Activated CD4-positive, alpha-beta T cell treated with anti-CD3 and anti-CD28 coated beads for 4 hours (primary cell): Measurements from ENCODE around the gene YIF1A.
"Not testable (repeated sequence)": the region's sequence is repeated elsewhere in the genome, so short reads cannot be mapped to it uniquely, and the experiment has no call there.

Experiments used
- DNase-seq, 2 donors: peaks; one replicate each; pipeline ENCODE4 v3.0.0-alpha.2; 2020

Gene YIF1A

DNA sequence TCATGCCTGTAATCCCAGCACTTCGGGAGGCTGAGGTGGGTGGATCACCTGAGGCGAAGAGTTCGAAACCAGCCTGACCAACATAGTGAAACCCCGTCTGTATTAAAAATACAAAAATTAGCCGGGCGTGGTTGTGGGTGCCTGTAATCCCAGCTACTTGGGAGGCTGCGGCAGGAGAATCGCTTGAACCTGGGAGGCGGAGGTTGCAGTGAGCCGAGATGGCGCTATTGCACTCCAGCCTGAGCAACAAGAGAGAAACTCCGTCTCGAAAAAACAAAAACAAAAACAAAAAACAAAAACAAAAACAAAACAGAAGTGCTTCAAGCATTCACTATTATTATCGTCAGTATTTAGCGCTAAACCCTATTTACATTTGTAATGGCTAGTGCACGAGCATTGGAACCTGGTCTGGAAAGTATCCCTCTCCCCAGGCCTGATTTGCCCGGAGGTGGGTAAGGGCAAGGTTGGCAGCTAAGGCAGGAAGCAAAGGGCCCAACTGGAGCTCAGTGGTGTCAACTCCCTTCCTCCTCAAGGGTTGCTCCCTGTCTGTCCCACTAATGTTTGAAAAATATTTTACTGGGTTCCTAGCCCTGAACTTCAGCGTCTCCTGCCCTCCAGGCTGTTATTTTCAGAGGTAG lies 22.0 kb upstream of the YIF1A start:
- DNase-seq, result not testable (repeated sequence)

- DNase-seq, result no peak
These were observed 21.4 kb upstream of the YIF1A start for GRCh38 chr11:66310324-66310723.

DNA sequence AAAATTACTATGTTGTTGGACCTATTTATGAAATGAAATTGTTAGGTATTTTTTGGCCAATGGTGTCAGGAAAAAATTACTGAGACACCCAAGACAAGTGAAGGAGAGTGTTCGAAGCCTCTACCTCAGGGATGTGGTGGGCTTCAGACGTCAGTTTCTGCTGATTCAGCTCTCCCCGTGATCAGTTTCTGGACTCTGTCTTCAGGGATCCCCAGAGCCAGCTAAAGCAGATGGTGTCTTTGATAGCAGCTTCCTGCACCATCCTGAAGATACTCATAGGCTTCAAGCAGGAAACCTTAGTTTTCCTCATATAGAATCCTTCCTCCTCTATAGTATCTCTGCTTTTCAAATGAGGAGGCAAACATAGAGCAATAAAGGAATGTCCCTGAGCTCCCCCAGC lies 20.5 kb upstream of the YIF1A start:
- DNase-seq, result no peak

DNA sequence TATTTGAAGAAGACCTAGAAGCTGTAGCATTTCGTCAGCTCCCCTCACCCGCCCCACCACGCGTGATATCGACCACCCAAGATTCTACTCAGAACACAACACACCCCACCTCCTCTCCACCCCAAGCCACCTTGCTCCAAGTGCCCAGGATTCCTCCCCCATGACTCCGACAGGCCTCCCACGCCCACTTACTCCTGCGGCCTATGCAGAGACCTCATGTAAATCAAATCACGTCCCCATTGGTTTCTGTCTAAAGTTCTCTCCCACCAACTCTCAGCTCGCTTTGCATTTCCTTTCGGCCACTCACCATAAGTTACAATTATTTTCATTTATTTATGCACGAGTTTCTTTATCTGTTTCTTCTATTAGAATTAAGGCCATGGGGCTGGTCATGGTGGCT lies 13.7 kb upstream of the YIF1A start:
- DNase-seq, result no peak

GRCh38 chr11:66299186-66299585 lies 10.2 kb upstream of the YIF1A start:
- DNase-seq, result no peak

DNA sequence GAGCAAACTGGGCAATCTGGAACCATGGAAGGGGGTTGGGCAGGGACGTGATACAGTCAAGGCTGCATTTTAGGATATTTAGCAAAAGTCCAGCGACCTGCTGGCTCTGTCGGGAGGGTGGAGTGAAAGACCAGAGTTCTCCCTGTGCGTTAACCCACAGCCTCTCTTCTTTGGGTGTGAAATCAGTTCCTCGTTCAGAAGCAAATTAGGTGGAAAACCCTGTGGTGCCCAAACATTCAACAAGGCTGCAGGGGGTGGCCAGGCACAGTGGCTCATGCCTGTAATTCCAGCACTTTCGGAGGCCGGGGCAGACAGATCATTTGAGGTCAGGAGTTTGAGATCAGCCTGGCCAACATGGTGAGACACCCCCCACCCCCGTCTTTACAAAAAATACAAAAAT lies 8.7 kb upstream of the YIF1A start:
- DNase-seq, result no peak

DNA sequence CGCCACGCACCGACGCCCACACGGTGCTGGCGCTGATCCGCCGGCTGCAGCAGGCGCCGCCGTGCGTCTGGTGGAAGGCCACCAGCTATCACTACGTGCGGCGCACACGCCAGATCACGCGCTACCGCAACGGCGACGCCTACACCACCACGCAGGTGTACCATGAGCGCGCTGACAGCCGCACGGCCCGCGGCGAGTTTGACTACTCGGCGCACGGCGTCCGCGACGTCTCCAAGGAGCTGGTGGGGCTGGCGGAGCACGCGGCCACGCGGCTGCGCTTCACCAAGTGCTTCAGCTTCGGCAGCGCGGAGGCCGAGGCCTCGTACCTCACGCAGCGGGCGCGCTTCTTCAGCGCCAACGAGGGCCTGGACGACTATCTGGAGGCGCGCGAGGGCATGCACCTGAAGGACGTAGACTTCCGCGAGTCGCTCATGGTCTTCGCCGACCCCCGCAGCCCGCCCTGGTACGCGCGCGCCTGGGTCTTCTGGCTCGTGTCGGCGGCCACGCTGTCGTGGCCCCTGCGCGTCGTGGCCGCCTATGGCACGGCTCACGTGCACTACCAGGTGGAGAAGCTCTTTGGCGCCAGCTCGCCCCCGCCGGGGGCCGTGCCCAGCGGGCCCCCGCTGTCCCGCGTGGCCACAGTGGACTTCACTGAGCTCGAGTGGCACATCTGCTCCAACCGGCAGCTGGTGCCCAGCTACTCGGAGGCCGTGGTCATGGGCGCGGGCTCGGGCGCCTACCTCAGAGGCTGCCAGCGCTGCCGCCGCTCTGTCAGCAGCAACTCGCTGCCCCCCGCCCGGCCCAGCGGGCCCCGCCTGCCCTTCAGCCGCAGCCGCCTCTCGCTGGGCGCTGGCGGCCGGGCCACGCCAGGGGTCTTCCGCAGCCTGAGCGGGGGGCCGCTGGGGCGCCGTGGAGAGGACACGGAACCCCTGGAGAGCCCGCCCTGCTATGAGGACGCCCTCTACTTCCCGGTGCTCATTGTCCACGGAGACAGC lies 6.0 kb upstream of the YIF1A start:
- DNase-seq, result no peak

GRCh38 chr11:66293777-66294625 lies 5.1 kb upstream of the YIF1A start:
- DNase-seq, result no peak

- DNase-seq, result no peak
These were observed 4.4 kb upstream of the YIF1A start for GRCh38 chr11:66293352-66293751.

DNA sequence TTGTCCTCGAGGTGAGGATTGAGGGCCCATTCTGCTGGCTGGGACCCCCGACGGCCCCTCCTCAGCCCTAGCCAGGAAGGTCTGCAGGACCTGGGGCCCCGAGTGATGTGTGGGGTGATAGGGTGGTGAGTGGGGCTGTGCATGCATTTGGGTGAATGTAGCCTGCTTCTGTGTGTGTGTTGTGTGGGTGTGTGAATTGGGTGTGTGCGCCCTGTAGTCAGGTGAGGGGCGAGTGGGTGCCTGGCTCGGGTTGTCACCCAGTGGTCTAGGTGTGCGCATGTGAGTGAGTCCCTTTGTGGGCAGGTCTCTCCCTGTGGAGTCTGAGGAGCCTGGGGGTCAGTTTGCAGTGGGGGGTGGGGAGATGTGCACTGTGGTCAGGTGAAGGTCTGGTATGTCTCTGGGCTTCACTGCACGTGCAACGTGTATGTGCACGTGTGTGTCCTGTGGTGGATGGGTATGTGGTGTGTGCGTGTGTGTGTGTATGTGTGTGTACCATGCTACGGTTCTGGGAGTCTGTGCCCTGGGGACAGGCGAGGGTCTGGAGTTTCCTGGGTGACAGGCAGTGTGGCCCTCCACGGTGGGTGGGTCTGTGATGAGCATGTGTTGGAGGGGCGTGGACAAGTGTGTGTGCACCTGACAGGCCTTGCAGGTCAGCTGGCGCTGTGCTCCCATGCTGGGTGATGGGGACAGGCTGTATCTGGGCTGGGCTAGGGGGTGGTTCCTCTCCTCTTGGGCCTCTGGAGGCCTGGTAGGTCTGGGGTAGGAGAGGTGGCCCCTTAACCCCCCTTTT lies 3.8 kb upstream of the YIF1A start:
- DNase-seq, result no peak

GRCh38 chr11:66291706-66292542 lies 3.0 kb upstream of the YIF1A start, which contains the start of gene TMEM151A:
TSS of gene TMEM151A (plus strand) at chr11:66291894. CDS start at chr11:66292014, 120 bp downstream.
- peak in 1 of 2 donors; percentile 34 for DNase-seq

DNA sequence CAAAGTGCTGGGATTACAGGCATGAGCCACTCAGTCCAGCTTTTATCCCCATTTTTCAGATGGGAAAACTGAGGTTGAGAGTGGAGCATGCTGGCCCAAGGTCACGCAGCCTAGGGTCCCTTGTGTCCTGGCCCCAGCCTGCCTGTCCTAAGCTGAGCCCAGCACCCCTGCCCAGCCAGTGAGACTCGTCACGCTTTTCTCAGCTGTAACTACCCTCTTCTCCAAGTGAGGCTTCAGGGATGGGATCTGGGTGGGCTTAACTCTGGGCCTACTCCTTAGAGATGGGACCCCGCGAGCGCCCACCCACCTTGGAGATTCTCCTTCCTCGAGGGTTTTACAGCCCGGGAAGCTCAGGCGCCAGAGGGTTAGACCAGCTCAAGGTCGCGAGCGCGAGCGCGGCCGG lies 2.4 kb upstream of the YIF1A start:
- DNase-seq, result no peak

DNA sequence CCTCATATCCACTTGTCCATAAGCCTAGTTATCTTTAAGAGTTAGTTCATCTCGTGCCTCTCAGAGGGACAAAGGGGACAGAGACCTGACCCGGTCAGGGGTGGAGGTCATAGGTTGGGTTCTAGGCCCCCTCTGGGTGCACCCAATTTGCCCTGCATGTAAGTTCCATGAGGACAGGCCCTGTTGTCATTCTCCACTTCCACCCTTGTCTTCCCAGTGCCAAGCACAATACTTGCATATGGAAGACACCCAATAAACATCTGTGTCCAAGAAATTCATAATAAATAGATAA lies 1.3 kb upstream of the YIF1A start:
- DNase-seq, result no peak

GRCh38 chr11:66289548-66290329 lies 796 bp upstream of the YIF1A start:
- peak; percentile 74 to 83 for DNase-seq

DNA sequence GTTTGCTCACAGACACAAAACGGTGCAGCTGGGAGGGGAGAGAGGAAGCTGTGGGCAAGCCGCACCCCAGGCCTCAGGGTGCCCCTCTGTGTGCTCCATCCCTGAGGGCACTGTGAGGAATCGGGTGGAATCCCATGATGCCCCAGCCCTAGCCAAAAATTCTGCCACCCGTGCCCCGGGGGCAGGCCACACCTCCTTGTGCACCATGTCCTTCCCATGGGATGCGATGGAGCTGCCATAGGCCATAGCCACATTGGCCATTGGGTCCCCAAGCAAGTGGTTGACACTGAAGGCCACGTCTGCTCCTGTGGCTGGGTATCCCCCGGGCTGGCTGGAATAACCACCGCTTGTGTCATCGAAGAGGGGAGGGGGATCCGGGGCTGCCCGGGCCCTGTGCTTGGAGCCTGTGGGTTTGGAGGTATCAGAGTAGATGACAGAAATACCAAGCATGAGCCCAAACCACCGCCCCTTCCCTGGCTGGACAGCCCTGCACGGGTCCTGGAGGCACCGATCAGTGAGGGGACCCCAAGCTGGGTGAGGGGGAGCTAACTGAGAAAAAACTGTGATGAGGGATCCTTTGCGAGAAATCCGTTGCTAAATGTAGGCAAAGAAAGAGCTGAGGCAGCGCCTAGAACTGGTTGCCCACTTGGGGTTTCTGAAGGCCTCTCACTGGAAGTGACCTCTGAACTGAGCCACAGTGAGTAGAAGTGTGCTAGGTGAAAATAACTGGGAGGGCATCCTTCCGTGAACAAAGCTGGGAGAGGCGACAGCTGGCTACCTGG lies 863 bp downstream of the YIF1A start:
- no peak for DNase-seq

DNA sequence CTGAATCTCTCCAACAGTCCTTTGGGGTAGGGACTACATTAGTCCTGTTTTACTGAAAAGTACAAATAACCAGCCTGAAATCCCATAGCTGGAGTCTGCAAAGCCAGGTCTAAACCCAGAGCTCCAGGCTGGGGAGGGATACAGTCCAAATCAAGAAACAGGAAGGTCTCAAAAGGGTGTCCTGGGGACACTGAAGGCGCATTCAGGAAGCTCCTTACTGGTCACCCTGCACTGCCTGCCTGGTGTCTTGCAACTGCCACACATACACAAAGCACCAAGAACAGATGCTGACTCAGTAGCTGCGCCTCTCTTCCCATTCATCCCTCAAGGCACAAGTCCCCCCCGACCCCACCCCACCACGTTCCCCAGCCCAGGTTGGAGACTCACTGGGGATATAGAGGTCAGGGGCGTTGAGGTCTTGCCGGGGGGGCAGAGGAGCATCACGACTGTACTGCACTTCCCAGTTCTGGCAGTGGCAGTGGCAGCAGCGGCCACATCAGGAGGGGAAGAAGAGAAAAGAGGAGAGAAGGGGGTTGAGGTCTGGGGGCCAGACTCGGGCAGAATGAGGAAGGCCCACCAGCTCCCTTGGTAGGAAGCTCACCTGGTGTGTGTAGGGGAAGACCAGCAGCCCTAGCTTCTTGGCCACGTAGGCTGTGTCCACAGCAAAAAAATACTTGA lies 1.6 kb downstream of the YIF1A start:
- no peak for DNase-seq

- DNase-seq, result no peak
These were observed 2.2 kb downstream of the YIF1A start for GRCh38 chr11:66286699-66287098.

DNA sequence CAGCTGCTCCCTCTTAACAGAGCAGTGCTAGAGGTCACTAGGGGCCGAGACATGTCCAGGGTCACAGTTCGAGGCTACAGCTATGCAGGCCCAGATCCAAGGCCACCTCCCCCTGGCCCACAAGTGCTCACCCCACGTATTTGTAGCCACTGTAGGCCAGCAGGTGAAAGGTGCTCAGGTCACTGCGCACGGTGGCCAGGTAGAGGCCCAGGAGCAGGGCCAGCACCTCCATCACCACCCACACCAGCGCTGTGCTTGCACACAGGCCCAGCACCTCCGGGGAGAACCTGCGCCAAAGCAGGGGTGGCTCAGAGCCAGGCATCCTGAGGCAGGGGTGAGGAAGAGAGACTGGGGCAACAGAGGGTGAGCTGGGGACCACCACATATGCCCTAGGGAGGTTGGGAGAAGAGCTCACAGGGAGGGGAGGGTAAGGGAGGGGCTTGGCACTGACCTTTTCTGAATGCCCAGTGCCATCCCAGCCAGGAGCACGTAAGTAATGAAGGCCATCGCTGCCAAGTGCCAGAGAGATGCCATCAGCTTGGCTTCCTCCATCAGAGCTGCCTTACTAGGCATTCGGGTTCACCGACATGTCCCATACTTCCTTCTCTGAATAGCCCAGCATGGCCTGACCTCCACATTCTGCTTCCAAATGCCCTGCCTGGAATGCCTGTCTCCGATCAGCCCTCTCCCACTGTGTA lies 3.5 kb downstream of the YIF1A start:
- no peak for DNase-seq
